Activated T-cell treated with anti-CD3 and anti-CD28 coated beads, Interleukin-2, amount 50 U/mL, for 72 hours (primary cell): Measurements from ENCODE around the gene REXO4. TPM values are rescaled to one million over a fixed set of nuclear protein-coding genes. Genes with fewer than 3 reads are reported as not detected.
A peak's percentile ranks its signal among the peaks of the same experiment; 100 is the strongest.
"Not testable (repeated sequence)": the region's sequence is repeated elsewhere in the genome, so short reads cannot be mapped to it uniquely, and the experiment has no call there.

Source experiments
- ATAC-seq, 2 donors: fragments of 150-1000 bp; cut with Tn5 transposase; replicated peaks in 1 of 2; 2 replicates each; pipeline ENCODE4 v1.10.0; 2021; ENCODE audit warnings: moderate library complexity in 2 of 2, mild to moderate bottlenecking in 1 of 2
- DNase-seq, 2 donors: peaks; one replicate each; pipeline ENCODE4 v3.0.0; 2021 to 2022; ENCODE audit warnings: mixed read lengths in 1 of 2
- H3K27ac Mint-ChIP-seq: one replicate; pipeline ENCODE4 v1.8.0; 2022; ENCODE audit warnings: mild to moderate bottlenecking, moderate library complexity, mixed read lengths
- H3K27me3 Mint-ChIP-seq: one replicate; pipeline ENCODE4 v1.8.0; 2022; ENCODE audit warnings: low read depth, mixed read lengths
- H3K36me3 Mint-ChIP-seq, 2 donors: one replicate each; pipeline ENCODE4 v1.8.0; 2022; ENCODE audit warnings: mixed read lengths in 2 of 2, mild to moderate bottlenecking in 1 of 2; ENCODE audit not compliant: insufficient read depth in 2 of 2
- H3K4me1 Mint-ChIP-seq: one replicate; pipeline ENCODE4 v1.8.0; 2022; ENCODE audit warnings: low read depth, mixed read lengths
- H3K4me3 Mint-ChIP-seq, 2 donors: one replicate each; pipeline ENCODE4 v1.8.0; 2022; ENCODE audit warnings: mild to moderate bottlenecking in 2 of 2, mixed read lengths in 2 of 2, moderate library complexity in 2 of 2
- H3K9me3 Mint-ChIP-seq, 2 donors: one replicate each; pipeline ENCODE4 v1.8.0; 2022; ENCODE audit warnings: mixed read lengths in 2 of 2
- total RNA-seq, 2 donors: library from RNA; stranded (reverse); gene quantifications; one replicate each; pipeline ENCODE4 v1.2.3, GENCODE V29; 2022

The REXO4 gene
- total RNA-seq, 2 donors from 2014 or later, result 22.9 to 25.0 TPM

DNA sequence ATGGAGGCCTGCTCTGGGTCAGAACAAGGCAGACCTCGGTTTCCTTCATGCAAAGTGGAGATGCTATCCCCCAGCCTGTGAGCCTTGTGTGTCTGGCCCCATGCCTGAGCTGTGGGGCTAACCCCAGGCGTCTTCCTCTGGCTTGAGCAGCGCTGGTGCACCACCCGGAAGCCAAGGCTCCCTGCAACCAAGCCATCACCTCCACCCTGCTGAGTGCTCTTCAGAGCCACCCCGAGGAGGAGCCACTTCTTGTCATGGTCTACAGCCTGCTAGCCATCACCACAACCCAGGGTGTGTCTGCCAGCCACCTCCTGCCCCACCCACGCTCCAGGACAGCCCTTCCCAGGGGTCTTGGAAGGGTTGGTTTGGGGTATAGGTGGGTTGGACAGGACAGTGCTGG lies 16.2 kb downstream of the REXO4 start:
- ATAC-seq (no peak), DNase-seq (no peak)
- H3K36me3 Mint-ChIP-seq, result peaks cover 0 to 3% of the 10 kb centered on the region in 2 donors
- peaks cover 5% of the 10 kb centered on the region for H3K4me1 Mint-ChIP-seq
- no peak overlapping the region for H3K27ac Mint-ChIP-seq
- no peaks in the 10 kb centered on the region for H3K27me3 Mint-ChIP-seq
- H3K4me3 Mint-ChIP-seq, result no peak overlapping the region
- no peaks in the 10 kb centered on the region for H3K9me3 Mint-ChIP-seq

DNA sequence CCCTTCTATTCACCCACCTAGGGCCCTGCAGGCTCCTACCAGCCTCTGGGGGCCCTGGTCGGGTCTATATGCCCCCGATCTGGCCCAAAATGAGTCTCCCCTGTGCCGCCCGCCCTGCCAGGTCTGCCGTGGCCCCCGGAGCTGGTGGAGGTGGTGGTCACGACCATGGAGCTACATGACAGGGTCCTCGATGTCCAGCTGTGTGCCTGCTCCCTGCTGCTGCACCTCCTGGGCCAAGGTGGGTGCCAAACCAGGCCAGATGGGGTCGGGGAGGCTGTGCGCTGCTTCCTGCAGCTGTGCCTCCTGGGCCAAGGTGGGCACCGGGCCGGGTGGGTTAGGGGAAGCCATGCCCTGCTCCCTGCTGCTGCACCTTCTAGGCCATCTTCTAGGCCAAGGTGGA lies 17.5 kb downstream of the REXO4 start:
- Mint-ChIP-seq H3K27ac (no peak overlapping the region), H3K36me3 (peaks cover 0 to under 1% of the 10 kb centered on the region in 2 donors), H3K9me3 (no peaks in the 10 kb centered on the region), H3K4me3 (no peak overlapping the region), H3K4me1 (peaks cover 5% of the 10 kb centered on the region), H3K27me3 (no peaks in the 10 kb centered on the region)
- DNase-seq, result no peak
- ATAC-seq, result no peak

DNA sequence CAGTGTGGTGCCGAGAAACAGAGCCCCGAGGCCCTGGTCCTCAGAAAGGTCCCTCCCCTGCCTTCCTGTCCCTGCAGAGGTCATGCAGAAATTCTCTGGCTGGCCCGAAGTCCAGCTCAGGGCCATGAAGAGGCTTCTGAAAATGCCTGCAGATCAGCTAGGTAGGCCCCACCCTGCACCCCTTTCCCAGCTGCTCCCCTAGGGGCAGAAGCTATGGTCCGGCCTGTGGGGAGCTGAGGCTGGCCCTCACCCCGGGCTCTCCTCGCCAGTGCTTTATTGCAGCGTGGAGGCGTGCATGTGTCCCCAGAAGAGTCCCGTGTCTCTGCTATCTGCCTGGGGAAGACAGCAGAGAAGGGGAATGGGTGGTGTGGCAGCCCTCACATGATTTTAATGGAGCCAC lies 19.9 kb downstream of the REXO4 start:
- Mint-ChIP-seq H3K27ac (no peak overlapping the region), H3K4me1 (peaks cover 5% of the 10 kb centered on the region), H3K36me3 (no peaks in the 10 kb centered on the region)

DNA sequence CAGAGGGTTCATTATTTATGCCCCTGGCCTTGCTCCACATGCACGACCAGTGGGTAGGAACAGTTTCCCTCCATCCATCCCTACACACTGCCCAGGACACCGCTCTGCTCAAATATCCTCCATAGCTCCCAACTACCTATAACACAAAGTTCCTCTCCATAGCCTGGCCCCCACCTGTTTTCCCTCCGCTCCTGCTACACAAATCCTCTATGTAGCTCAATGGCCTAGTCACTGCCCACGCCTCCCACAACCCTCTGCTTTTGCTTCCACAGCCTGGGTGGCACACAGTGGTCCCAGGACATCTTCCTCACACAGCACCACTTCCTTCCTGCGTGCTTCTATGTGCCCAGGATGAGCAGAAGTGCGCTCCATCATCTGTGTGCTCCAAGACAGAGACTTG lies 20.4 kb downstream of the REXO4 start:
- H3K27ac Mint-ChIP-seq, result no peak overlapping the region
- peaks cover 0 to under 1% of the 10 kb centered on the region in 2 donors for H3K9me3 Mint-ChIP-seq
- ATAC-seq (no peak), DNase-seq (no peak)
- H3K27me3 Mint-ChIP-seq, result no peaks in the 10 kb centered on the region
- H3K36me3 Mint-ChIP-seq, result no peaks in the 10 kb centered on the region
- H3K4me1 Mint-ChIP-seq, result peaks cover 5% of the 10 kb centered on the region
- no peak overlapping the region for H3K4me3 Mint-ChIP-seq

More for the DNA sequence above, 19.9 kb downstream of the REXO4 start:
- no peak for ATAC-seq
- H3K27me3 Mint-ChIP-seq, result no peaks in the 10 kb centered on the region
- H3K9me3 Mint-ChIP-seq, result no peaks in the 10 kb centered on the region
- DNase-seq, result no peak
- no peak overlapping the region for H3K4me3 Mint-ChIP-seq

DNA sequence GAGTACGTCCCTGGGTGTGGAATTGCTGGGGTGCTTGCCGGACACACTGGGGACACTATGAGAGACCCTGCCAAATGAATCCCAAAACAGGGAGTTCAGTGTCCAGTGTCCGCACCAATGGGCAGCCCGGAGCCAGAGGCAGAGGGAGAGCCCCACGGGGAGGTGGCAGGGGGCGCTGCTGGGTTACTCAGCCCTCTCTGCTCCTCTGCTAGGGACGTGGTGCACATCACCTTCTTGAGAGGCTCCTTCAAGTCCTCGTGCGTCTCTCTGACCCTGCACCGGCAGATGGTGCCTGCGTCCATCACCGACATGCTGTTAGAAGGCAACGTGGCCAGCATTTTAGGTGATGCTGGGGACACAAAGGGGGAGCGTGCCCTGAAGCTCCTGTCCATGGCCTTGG lies 20.9 kb downstream of the REXO4 start:
- no peaks in the 10 kb centered on the region for H3K36me3 Mint-ChIP-seq
- peaks cover 5% of the 10 kb centered on the region for H3K4me1 Mint-ChIP-seq
- peaks cover 0 to 2% of the 10 kb centered on the region in 2 donors for H3K9me3 Mint-ChIP-seq
- peak in 1 of 2 donors; percentile 38 for ATAC-seq
- H3K4me3 Mint-ChIP-seq, result no peak overlapping the region
- peak in 1 of 2 donors; percentile 18 for DNase-seq
- no peak overlapping the region for H3K27ac Mint-ChIP-seq
- H3K27me3 Mint-ChIP-seq, result no peaks in the 10 kb centered on the region

DNA sequence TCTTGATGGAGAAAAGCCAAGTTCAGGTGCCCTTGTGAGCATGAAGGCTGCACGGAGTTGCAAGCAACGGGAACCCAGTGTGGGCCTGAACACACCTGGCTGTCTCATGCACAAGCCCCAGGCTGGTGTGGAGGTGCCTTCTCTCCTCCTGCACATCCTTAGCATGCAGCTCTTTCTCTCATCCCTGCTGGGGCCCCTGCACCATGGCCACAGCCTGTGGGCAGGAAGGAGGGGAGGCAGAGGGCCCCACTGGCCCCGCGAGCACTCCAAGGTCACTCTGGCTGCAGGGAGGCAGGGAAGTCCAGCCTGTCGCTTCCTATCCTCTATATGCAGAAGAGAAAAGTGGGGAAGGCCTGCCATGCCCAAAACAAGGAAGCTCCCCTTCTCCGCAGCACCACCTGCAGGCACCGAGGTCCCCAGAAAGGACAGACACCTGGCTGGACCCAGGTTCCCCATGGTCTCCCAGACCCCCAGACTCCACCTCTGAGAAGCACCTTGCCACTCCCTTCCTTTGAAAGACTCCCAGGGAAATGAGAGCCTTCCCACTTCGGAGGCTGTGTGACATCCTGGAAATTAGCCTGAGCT lies 23.0 kb downstream of the REXO4 start:
- Mint-ChIP-seq H3K36me3 (no peaks in the 10 kb centered on the region), H3K4me1 (peaks cover 5% of the 10 kb centered on the region), H3K9me3 (peaks cover 0 to 2% of the 10 kb centered on the region in 2 donors), H3K4me3 (no peak overlapping the region), H3K27me3 (peaks cover 2% of the 10 kb centered on the region), H3K27ac (no peak overlapping the region)
- DNase-seq (no peak), ATAC-seq (peak; percentile 5 to 22)

DNA sequence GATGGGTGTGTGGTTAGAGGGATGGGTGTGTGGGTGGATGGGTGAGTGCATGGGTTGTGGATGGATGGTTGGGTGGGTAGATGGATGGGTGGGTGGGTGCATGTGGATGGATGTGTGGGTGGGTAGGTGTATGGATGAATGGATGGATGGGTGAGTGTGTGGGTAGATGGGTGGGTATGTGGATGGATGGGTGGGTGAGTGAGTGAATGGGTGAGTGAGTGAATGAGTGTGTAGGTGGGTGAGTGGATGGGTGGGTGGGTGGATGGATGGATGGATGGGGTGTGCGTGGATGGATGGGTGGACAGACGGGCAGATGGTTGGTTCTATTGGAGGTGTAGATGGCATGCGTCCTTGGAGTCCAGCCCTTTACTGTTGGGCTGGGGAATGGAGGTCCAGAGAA lies 24.4 kb downstream of the REXO4 start:
- H3K36me3 Mint-ChIP-seq, result no peaks in the 10 kb centered on the region
- H3K27ac Mint-ChIP-seq, result no peak overlapping the region
- H3K9me3 Mint-ChIP-seq, result peaks cover 0 to 2% of the 10 kb centered on the region in 2 donors
- H3K27me3 Mint-ChIP-seq, result peaks cover 5% of the 10 kb centered on the region
- DNase-seq, result no peak
- no peak for ATAC-seq
- H3K4me3 Mint-ChIP-seq, result no peak overlapping the region
- peaks cover 5% of the 10 kb centered on the region for H3K4me1 Mint-ChIP-seq

DNA sequence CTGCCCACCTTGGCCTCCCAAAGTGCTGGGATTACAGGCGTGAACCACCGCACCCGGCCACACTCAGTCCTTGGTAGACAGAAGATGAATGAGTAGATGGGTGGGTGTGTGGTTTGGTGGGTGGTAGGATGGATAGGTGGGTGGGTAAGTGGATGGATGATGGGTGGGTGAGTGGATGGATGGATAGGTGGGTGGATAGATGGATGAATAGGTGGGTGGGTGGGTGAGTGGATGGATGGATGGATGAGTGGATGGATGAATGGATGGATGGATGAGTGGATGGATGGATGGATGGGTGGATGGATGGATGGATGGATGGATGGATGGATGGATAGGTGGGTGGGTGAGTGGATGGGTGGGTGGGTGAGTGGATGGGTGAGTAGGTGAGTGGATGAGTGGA lies 25.5 kb downstream of the REXO4 start:
- H3K36me3 Mint-ChIP-seq, H3K27ac Mint-ChIP-seq, DNase-seq: not testable (repeated sequence)

DNA sequence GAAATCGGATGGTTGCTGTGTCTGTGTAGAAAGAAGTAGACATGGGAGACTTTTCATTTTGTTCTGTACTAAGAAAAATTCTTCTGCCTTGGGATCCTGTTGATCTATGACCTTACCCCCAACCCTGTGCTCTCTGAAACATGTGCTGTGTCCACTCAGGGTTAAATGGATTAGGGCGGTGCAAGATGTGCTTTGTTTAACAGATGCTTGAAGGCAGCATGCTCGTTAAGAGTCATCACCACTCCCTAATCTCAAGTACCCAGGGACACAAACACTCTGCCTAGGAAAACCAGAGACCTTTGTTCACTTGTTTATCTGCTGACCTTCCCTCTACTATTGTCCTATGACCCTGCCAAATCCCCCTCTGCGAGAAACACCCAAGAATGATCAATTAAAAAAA lies 26.4 kb downstream of the REXO4 start:
- H3K27me3 Mint-ChIP-seq, H3K36me3 Mint-ChIP-seq, H3K9me3 Mint-ChIP-seq, H3K4me1 Mint-ChIP-seq, H3K27ac Mint-ChIP-seq, DNase-seq, H3K4me3 Mint-ChIP-seq, ATAC-seq: not testable (repeated sequence)

More for the DNA sequence above, 25.5 kb downstream of the REXO4 start:
- not testable (repeated sequence) for H3K4me3 Mint-ChIP-seq, H3K4me1 Mint-ChIP-seq, ATAC-seq, H3K27me3 Mint-ChIP-seq, H3K9me3 Mint-ChIP-seq

DNA sequence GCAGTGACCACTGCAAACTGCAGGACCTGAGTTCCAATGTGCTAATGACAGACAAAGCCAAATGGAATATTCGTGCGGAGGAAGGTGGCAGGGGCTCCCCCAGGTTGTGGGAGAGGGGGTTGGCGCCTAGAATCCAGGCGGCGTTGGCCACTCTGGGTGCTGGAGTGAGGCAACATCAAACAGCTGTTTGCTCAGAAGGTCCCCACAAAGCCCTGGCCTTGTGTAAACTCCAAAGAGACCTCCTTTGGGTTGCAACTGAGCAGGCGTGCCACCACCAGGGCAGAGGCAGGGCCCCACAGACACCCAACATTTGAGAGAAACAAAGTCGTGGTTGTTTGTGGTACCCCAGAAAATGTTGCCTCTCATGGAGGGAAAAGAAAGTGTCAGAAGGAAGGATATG lies 27.1 kb downstream of the REXO4 start:
- H3K36me3 Mint-ChIP-seq, result no peaks in the 10 kb centered on the region
- no peak overlapping the region for H3K27ac Mint-ChIP-seq
- no peaks in the 10 kb centered on the region for H3K4me1 Mint-ChIP-seq

DNA sequence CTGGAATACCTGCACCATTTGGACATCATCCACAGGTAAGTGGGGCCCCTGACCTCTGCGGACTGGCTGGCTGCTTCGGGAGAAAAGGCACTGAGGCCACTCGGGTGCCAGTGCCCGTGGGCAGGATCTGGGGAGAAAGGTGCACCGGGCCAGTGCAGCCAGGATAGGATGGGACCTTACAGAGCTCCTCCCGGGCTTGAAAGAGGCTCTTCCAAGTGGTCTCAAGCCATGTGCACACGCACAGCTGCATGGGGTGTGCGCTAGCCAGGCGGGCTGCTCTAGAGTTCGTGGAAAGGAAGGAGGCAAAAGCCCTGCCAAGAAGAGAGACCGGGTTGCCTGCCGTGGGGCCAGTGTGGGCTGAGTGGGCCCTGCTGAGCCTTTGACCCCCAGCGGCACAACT lies 28.2 kb downstream of the REXO4 start:
- no peak for DNase-seq
- Mint-ChIP-seq H3K27me3 (peaks cover 5% of the 10 kb centered on the region), H3K9me3 (peaks cover 0 to 2% of the 10 kb centered on the region in 2 donors), H3K4me3 (no peak overlapping the region), H3K4me1 (no peaks in the 10 kb centered on the region), H3K27ac (no peak overlapping the region), H3K36me3 (no peaks in the 10 kb centered on the region)
- no peak for ATAC-seq

More for the DNA sequence above, 27.1 kb downstream of the REXO4 start:
- H3K9me3 Mint-ChIP-seq, result peaks cover 0 to 2% of the 10 kb centered on the region in 2 donors
- peaks cover 5% of the 10 kb centered on the region for H3K27me3 Mint-ChIP-seq
- no peak overlapping the region for H3K4me3 Mint-ChIP-seq
- ATAC-seq (no peak), DNase-seq (no peak)

DNA sequence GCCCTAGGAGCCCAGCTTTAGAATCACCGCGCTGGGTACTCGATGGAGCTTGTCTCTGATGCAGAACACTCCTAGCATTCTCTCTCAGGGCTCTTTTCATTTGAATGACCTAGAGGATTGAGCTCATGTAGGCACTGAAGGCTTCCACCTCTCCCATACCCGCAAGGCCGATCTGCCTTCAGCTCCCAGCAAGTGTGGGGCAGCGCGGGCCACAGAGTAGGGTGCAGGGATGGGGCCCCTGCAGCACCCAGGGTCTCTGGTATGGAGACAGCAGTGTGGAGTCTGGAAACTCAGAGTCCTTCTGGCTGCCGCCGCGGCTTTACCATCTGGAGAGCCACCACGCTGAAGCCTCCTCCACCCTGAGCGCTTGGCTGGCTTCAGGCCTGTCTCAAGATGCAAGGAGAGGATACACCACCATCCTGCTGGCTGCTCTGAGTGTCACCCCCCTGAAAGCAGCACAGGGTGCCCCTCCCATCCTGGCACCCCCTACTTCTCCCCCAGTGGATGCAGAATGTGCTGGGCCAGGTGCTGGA lies 28.7 kb downstream of the REXO4 start:
- Mint-ChIP-seq H3K27me3 (peaks cover 5% of the 10 kb centered on the region), H3K27ac (no peak overlapping the region), H3K4me1 (no peaks in the 10 kb centered on the region), H3K9me3 (peaks cover 0 to 2% of the 10 kb centered on the region in 2 donors), H3K36me3 (no peaks in the 10 kb centered on the region), H3K4me3 (no peak overlapping the region)
- DNase-seq, result no peak
- no peak for ATAC-seq

DNA sequence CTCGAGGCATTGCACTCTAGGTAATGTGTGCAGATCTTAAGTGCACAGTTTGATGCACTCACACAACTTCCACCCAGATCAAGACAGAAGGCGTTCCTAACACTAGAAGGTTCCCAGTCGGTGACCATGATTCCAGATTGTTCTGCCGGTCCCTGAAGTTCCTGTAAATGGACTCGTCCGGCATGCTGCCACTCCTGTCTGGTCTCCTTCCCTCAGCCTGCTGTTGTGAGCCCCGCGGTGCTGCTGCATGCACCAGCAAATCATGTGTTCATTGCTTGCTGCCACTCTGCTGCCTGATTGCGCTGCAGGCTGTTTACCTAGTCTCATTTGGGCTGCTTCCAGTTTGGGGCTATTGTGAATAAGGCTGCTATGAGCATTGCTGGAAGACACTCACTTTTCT lies 30.1 kb downstream of the REXO4 start:
- Mint-ChIP-seq H3K36me3 (no peaks in the 10 kb centered on the region), H3K4me1 (no peaks in the 10 kb centered on the region), H3K27me3 (peaks cover 5% of the 10 kb centered on the region), H3K9me3 (peaks cover 0 to 2% of the 10 kb centered on the region in 2 donors), H3K27ac (no peak overlapping the region), H3K4me3 (no peak overlapping the region)
- no peak for DNase-seq
- ATAC-seq, result no peak

DNA sequence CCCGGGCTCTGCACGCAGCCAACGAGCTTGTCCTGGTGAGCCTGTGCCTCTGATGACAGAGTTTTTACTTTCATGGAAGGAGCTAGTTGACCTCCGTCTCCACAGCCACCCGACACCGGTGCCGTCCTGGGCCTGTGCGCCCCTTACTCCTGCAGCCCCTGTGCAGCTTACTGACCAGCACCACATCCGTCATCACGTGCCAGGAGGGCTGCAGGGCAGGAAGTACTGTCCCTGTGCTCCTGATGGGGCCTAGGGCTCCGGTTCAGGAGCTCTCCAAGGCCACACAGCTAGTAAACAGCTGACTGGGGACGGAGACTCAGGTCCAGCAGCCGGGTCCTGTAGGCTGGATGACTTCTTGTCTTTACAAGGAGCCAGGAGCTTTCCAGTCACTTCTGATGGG lies 31.5 kb downstream of the REXO4 start:
- Mint-ChIP-seq H3K4me3 (no peak overlapping the region), H3K4me1 (no peaks in the 10 kb centered on the region), H3K27me3 (peaks cover 5% of the 10 kb centered on the region), H3K27ac (no peak overlapping the region), H3K36me3 (no peaks in the 10 kb centered on the region), H3K9me3 (no peaks in the 10 kb centered on the region)
- DNase-seq (no peak), ATAC-seq (no peak)
